Liver (tissue), 9 donors: ENCODE data around the gene LRRC7. TPM values are rescaled to one million over a fixed set of nuclear protein-coding genes. Genes with fewer than 3 reads are reported as not detected.

Experiments used
- DNase-seq: peaks from one replicate; pipeline ENCODE4 v3.0.0-alpha.2; 2017; ENCODE audit warnings: low spot score
- H3K27ac ChIP-seq, 2 donors: one replicate each; pipeline ENCODE4 v1.7.0; 2013; ENCODE audit warnings: inconsistent platforms in 2 of 2, low read length in 2 of 2, control low read depth in 1 of 2, low read depth in 1 of 2, mild to moderate bottlenecking in 1 of 2
- H3K27me3 ChIP-seq, 4 donors: one replicate each; pipeline versions ENCODE4 v1.6.1 to v1.7.0; 2013; ENCODE audit warnings: low read length in 3 of 4, inconsistent platforms in 1 of 4, mild to moderate bottlenecking in 1 of 4, moderate library complexity in 1 of 4; ENCODE audit not compliant: control insufficient read depth in 4 of 4, insufficient read depth in 4 of 4
- H3K36me3 ChIP-seq, 4 donors: one replicate each; pipeline versions ENCODE4 v1.6.1 to v1.7.0; 2013; ENCODE audit warnings: low read length in 3 of 4, mild to moderate bottlenecking in 3 of 4, low read depth in 1 of 4, moderate library complexity in 1 of 4; ENCODE audit not compliant: control insufficient read depth in 4 of 4, insufficient read depth in 3 of 4
- H3K4me1 ChIP-seq, 4 donors: one replicate each; pipeline versions ENCODE4 v1.6.1 to v1.7.0; 2013; ENCODE audit warnings: low read length in 3 of 4, mild to moderate bottlenecking in 3 of 4, moderate library complexity in 1 of 4; ENCODE audit not compliant: control insufficient read depth in 4 of 4, insufficient read depth in 4 of 4
- H3K4me3 ChIP-seq, 3 donors: one replicate each; pipeline versions ENCODE4 v1.6.1 to v1.7.0; 2013; ENCODE audit warnings: low read length in 3 of 3, control low read depth in 1 of 3, low read depth in 1 of 3, mild to moderate bottlenecking in 1 of 3
- H3K9ac ChIP-seq, 2 donors: one replicate each; pipeline ENCODE4 v1.7.0; 2013; ENCODE audit warnings: low read length in 2 of 2, mild to moderate bottlenecking in 2 of 2, moderate library complexity in 2 of 2, control low read depth in 1 of 2, low read depth in 1 of 2
- H3K9me3 ChIP-seq, 4 donors: one replicate each; pipeline versions ENCODE4 v1.6.1 to v1.7.0; 2013; ENCODE audit warnings: low read length in 3 of 4; ENCODE audit not compliant: control insufficient read depth in 4 of 4
- CTCF ChIP-seq: fragments of 150-350 bp; IDR thresholded peaks from 2 replicates; pipeline ENCODE4 v1.5.1; 2017; ENCODE audit warnings: improper control_type of control experiment, low read depth, low read length; ENCODE audit not compliant: missing input control
- EGR1 ChIP-seq, 2 donors: IDR thresholded peaks; 2 replicates each; pipeline ENCODE4 v1.6.1; 2016 to 2018; ENCODE audit warnings: antibody characterized with exemption in 2 of 2, low read depth in 2 of 2
- FOXA1 ChIP-seq: IDR thresholded peaks from 2 replicates; pipeline ENCODE4 v1.6.1; 2016; ENCODE audit warnings: antibody characterized with exemption
- FOXA2 ChIP-seq: IDR thresholded peaks from 2 replicates; pipeline ENCODE4 v1.6.1; 2016; ENCODE audit warnings: antibody characterized with exemption
- GABPA ChIP-seq, 2 donors: IDR thresholded peaks in 1 of 2; conservative IDR thresholded peaks in 1 of 2; 2 replicates each; pipeline ENCODE4 v1.6.1; 2016; ENCODE audit warnings: antibody characterized with exemption in 2 of 2, mild to moderate bottlenecking in 1 of 2, moderate library complexity in 1 of 2
- HNF4A ChIP-seq, 2 donors: conservative IDR thresholded peaks; 2 replicates each; pipeline ENCODE4 v1.6.1; 2016; ENCODE audit warnings: antibody characterized with exemption in 2 of 2, mild to moderate bottlenecking in 2 of 2
- HNF4G ChIP-seq: IDR thresholded peaks from 2 replicates; pipeline ENCODE4 v1.6.1; 2016; ENCODE audit warnings: antibody characterized with exemption
- MAX ChIP-seq: IDR thresholded peaks from 2 replicates; pipeline ENCODE4 v1.6.1; 2016; ENCODE audit warnings: antibody characterized with exemption
- NR2F2 ChIP-seq: IDR thresholded peaks from 2 replicates; pipeline ENCODE4 v1.6.1; 2016; ENCODE audit warnings: antibody characterized with exemption
- RAD21 ChIP-seq, 2 donors: IDR thresholded peaks; 2 replicates each; pipeline ENCODE4 v1.6.1; 2016; ENCODE audit warnings: antibody characterized with exemption in 2 of 2, mild to moderate bottlenecking in 2 of 2
- RXRA ChIP-seq, 2 donors: IDR thresholded peaks; 2 replicates each; pipeline ENCODE4 v1.6.1; 2017 to 2018; ENCODE audit warnings: antibody characterized with exemption in 2 of 2, mild to moderate bottlenecking in 1 of 2
- SP1 ChIP-seq: IDR thresholded peaks from 2 replicates; pipeline ENCODE4 v1.6.1; 2018; ENCODE audit warnings: antibody characterized with exemption, mild to moderate bottlenecking
- TAF1 ChIP-seq: conservative IDR thresholded peaks from 2 replicates; pipeline ENCODE4 v1.6.1; 2016; ENCODE audit warnings: antibody characterized with exemption, mild to moderate bottlenecking
- YY1 ChIP-seq: IDR thresholded peaks from 2 replicates; pipeline ENCODE4 v1.6.1; 2016; ENCODE audit warnings: antibody characterized with exemption, mild to moderate bottlenecking
- WGBS: extraction: QIAGEN DNeasy Blood & Tissue Kit; methylation state at CpG from one replicate; pipeline ENCODE4 v1.1.7; 2013; 5-methylcytosine and 5-hydroxymethylcytosine counted together
- polyA plus RNA-seq, 2 donors: library from polyadenylated mRNA; stranded (reverse) in 1 of 2; unstranded in 1 of 2; fragments of 200-250 nt in 1 of 2; fragments of >200 nt in 1 of 2; fragmentation: Nextera tagmentation in 1 of 2; extraction: Ambion mirVana in 1 of 2; gene quantifications; one replicate each; pipeline versions ENCODE4 v1.2.1 to v1.2.3, GENCODE V29; 2013 to 2015
- total RNA-seq, 2 donors: library from RNA; depleted of rRNA; stranded (reverse); fragments of >200 nt; gene quantifications; one replicate each; pipeline ENCODE4 v1.2.3, GENCODE V29; 2014
- TF ChIP-seq, protein P1 (sequence below): IDR thresholded peaks from 2 replicates; pipeline ENCODE4 v1.6.1; 2016; ENCODE audit warnings: antibody characterized with exemption
- TF ChIP-seq, protein P2 (sequence below): IDR thresholded peaks from 2 replicates; pipeline ENCODE4 v1.6.1; 2016; ENCODE audit warnings: antibody characterized with exemption
- TF ChIP-seq, protein P3 (sequence below): IDR thresholded peaks from 2 replicates; pipeline ENCODE4 v1.6.1; 2016; ENCODE audit warnings: antibody characterized with exemption, mild to moderate bottlenecking
- donor health status: healthy.
- donor health status: healthy.
- donor health status: healthy.
- donor health status: healthy.
- donor health status: healthy.

LRRC7 gene
- total and polyA plus RNA-seq, 4 donors, result 0.08 to 1.1 (median 0.67) TPM

DNA sequence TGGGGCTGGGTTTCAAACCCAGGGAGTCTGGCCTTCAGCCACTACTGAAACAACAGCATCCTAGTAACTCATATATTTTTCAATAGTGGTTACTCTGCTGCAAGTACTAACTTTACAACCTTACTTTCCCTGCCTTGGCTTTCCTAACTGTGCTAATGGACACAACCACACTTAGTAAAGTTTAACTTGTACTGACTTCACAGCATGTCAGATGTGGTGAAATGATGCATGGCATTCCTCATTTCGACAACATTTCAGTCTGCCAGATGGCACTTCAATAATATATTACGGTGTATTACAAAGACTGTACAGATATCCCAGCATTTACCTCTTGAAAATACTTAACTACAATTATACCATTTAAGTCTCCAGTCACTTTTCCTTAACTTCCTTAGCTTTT, 27.8 kb downstream of the LRRC7 start (continued):
- TF ChIP-seq, protein P1, sequence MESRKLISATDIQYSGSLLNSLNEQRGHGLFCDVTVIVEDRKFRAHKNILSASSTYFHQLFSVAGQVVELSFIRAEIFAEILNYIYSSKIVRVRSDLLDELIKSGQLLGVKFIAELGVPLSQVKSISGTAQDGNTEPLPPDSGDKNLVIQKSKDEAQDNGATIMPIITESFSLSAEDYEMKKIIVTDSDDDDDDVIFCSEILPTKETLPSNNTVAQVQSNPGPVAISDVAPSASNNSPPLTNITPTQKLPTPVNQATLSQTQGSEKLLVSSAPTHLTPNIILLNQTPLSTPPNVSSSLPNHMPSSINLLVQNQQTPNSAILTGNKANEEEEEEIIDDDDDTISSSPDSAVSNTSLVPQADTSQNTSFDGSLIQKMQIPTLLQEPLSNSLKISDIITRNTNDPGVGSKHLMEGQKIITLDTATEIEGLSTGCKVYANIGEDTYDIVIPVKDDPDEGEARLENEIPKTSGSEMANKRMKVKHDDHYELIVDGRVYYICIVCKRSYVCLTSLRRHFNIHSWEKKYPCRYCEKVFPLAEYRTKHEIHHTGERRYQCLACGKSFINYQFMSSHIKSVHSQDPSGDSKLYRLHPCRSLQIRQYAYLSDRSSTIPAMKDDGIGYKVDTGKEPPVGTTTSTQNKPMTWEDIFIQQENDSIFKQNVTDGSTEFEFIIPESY, result no peak
- no peak for TF ChIP-seq RAD21 (IDR thresholded peaks at IDR 0.05)
- no peak for TF ChIP-seq CTCF
- TF ChIP-seq MAX, result no peak
- no peak for TF ChIP-seq FOXA2
- TF ChIP-seq YY1, result no peak
- TF ChIP-seq HNF4G, result no peak
- no peak for TF ChIP-seq EGR1 (IDR thresholded peaks at IDR 0.05; ENCODE audit: low read depth in 2 of 2)

DNA sequence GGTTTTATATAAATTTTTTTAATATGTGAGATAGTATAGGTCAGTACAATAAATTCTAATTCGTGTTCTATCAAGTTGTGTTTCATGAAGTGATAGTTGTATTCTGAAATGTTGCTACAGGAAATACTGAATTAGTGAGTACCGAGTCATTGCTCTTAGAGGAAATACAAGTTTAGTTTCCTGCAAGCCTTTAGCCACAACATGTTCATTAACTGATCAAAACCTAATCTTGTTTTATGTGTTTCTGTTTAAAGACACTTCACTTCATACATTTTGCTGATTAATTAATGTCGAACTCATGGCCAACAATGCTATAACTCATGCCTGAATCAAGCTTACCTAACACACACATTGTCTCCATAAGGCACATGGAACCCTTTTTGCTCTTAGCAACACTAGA, 43.6 kb downstream of the LRRC7 start:
- no peaks in the 10 kb centered on the region for H3K36me3 ChIP-seq
- peaks cover 0 to 2% (median 0%) of the 10 kb centered on the region in 4 donors for H3K9me3 ChIP-seq
- H3K27me3 ChIP-seq, result no peaks in the 10 kb centered on the region
- DNase-seq, result no peak
- no peak overlapping the region for H3K27ac ChIP-seq
- H3K9ac ChIP-seq, result no peak overlapping the region
- TF ChIP-seq RAD21 (IDR thresholded peaks at IDR 0.05) (no peak), NR2F2 (no peak), HNF4G (no peak), FOXA1 (no peak), GABPA (IDR thresholded peaks at IDR 0.05 in 1 of 2, conservative IDR thresholded peaks at IDR 0.05 in 1 of 2) (no peak), RXRA (IDR thresholded peaks at IDR 0.05) (no peak), EGR1 (IDR thresholded peaks at IDR 0.05; ENCODE audit: low read depth in 2 of 2) (no peak), FOXA2 (no peak), YY1 (no peak), CTCF (no peak), SP1 (no peak), HNF4A (conservative IDR thresholded peaks at IDR 0.05) (no peak), TAF1 (no peak)
- TF ChIP-seq, protein P2, sequence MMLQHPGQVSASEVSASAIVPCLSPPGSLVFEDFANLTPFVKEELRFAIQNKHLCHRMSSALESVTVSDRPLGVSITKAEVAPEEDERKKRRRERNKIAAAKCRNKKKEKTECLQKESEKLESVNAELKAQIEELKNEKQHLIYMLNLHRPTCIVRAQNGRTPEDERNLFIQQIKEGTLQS, result no peak
- TF ChIP-seq, protein P1, result no peak
- TF ChIP-seq, protein P3, sequence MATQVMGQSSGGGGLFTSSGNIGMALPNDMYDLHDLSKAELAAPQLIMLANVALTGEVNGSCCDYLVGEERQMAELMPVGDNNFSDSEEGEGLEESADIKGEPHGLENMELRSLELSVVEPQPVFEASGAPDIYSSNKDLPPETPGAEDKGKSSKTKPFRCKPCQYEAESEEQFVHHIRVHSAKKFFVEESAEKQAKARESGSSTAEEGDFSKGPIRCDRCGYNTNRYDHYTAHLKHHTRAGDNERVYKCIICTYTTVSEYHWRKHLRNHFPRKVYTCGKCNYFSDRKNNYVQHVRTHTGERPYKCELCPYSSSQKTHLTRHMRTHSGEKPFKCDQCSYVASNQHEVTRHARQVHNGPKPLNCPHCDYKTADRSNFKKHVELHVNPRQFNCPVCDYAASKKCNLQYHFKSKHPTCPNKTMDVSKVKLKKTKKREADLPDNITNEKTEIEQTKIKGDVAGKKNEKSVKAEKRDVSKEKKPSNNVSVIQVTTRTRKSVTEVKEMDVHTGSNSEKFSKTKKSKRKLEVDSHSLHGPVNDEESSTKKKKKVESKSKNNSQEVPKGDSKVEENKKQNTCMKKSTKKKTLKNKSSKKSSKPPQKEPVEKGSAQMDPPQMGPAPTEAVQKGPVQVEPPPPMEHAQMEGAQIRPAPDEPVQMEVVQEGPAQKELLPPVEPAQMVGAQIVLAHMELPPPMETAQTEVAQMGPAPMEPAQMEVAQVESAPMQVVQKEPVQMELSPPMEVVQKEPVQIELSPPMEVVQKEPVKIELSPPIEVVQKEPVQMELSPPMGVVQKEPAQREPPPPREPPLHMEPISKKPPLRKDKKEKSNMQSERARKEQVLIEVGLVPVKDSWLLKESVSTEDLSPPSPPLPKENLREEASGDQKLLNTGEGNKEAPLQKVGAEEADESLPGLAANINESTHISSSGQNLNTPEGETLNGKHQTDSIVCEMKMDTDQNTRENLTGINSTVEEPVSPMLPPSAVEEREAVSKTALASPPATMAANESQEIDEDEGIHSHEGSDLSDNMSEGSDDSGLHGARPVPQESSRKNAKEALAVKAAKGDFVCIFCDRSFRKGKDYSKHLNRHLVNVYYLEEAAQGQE, result no peak
- WGBS, result 53% methylated on average over 3 of the region's 3 CpGs
- H3K4me3 ChIP-seq, result no peak overlapping the region
- no peaks in the 10 kb centered on the region for H3K4me1 ChIP-seq
